Loucy (cell line): ENCODE data around the gene PIEZO1.
"Not testable (repeated sequence)": the region's sequence is repeated elsewhere in the genome, so short reads cannot be mapped to it uniquely, and the experiment has no call there.

Source experiments
- H2AFZ ChIP-seq: fragments of 200-600 bp; sonication (generic); 2 replicates; pipeline ENCODE4 v1.6.0; 2016; ENCODE audit warnings: antibody characterized with exemption, mild to moderate bottlenecking, low read length, moderate library complexity
- H3F3A ChIP-seq: fragments of 200-600 bp; 2 replicates; pipeline ENCODE4 v1.6.0; 2016; ENCODE audit warnings: antibody characterized with exemption, low read depth, mild to moderate bottlenecking
- H3K27me3 ChIP-seq: fragments of 200-600 bp; sonication (generic); 2 replicates; pipeline ENCODE4 v1.6.1; 2014; ENCODE audit warnings: low read length, mild to moderate bottlenecking; ENCODE audit not compliant: insufficient read depth, poor library complexity, severe bottlenecking
- H3K36me3 ChIP-seq: fragments of 200-600 bp; sonication (generic); 2 replicates; pipeline ENCODE4 v1.6.1; 2016; ENCODE audit warnings: low read length; ENCODE audit not compliant: insufficient read depth
- H3K4me1 ChIP-seq: fragments of 200-600 bp; sonication (generic); 2 replicates; pipeline ENCODE4 v1.5.1; 2014; ENCODE audit warnings: low read length, mild to moderate bottlenecking; ENCODE audit not compliant: insufficient read depth, poor library complexity, severe bottlenecking
- H3K4me2 ChIP-seq: fragments of 200-600 bp; sonication (generic); 2 replicates; pipeline ENCODE4 v1.6.0; 2014; ENCODE audit warnings: antibody characterized with exemption, low read length, low read depth, mild to moderate bottlenecking; ENCODE audit not compliant: poor library complexity, severe bottlenecking
- H3K4me3 ChIP-seq: fragments of 200-600 bp; sonication (generic); 2 replicates; pipeline ENCODE4 v1.5.1; 2014; ENCODE audit warnings: low read length, mild to moderate bottlenecking, mixed read lengths; ENCODE audit not compliant: poor library complexity, severe bottlenecking
- H3K79me2 ChIP-seq: fragments of 200-600 bp; sonication (generic); 2 replicates; pipeline ENCODE4 v1.6.1; 2014; ENCODE audit warnings: low read length; ENCODE audit not compliant: insufficient read depth
- H3K9ac ChIP-seq: fragments of 200-600 bp; sonication (generic); 2 replicates; pipeline ENCODE4 v1.6.0; 2014; ENCODE audit warnings: mild to moderate bottlenecking, low read depth, low read length, moderate library complexity; ENCODE audit not compliant: poor library complexity, severe bottlenecking
- H3K9me2 ChIP-seq: fragments of 200-600 bp; sonication (generic); replicated peaks from 2 replicates; pipeline ENCODE4 v1.6.1; 2016; ENCODE audit warnings: low read depth, low read length, mixed read lengths
- H3K9me3 ChIP-seq: fragments of 200-600 bp; sonication (generic); 2 replicates; pipeline ENCODE4 v1.6.1; 2014; ENCODE audit warnings: mild to moderate bottlenecking, antibody characterized with exemption, low read length, low read depth; ENCODE audit not compliant: insufficient read depth
- H4K20me1 ChIP-seq: fragments of 200-600 bp; sonication (generic); 2 replicates; pipeline ENCODE4 v1.6.0; 2014; ENCODE audit warnings: antibody characterized with exemption, low read length, mild to moderate bottlenecking; ENCODE audit not compliant: insufficient read depth, poor library complexity, severe bottlenecking
- CTCF ChIP-seq: fragments of 200-600 bp; sonication (generic); conservative IDR thresholded peaks from 2 replicates; pipeline ENCODE4 v1.5.1; 2014; ENCODE audit warnings: mild to moderate bottlenecking, antibody characterized with exemption, low read length
- EZH2phosphoT487 ChIP-seq: fragments of 200-600 bp; IDR thresholded peaks from 2 replicates; pipeline ENCODE4 v1.6.1; 2018; ENCODE audit warnings: antibody characterized with exemption, mild to moderate bottlenecking, moderate library complexity, borderline replicate concordance

The PIEZO1 gene

GRCh38 chr16:88790312-88791211, 5.5 kb upstream of the PIEZO1 start:
- Histone ChIP-seq H3K9me3 (no peaks in the 10 kb centered on the region), H3K4me3 (peak overlapping the region; percentile 91), H3K4me1 (peaks cover 46% of the 10 kb centered on the region), H2AFZ (no peak overlapping the region), H3K27me3 (no peaks in the 10 kb centered on the region), H3K79me2 (peaks cover 26% of the 10 kb centered on the region), H3F3A (0 out of 2 replicates have a peak, but pooled peaks cover 3% of the 10 kb centered on the region), H3K36me3 (no peaks in the 10 kb centered on the region), H3K9me2 (no peaks in the 10 kb centered on the region), H4K20me1 (no peaks in the 10 kb centered on the region), H3K4me2 (peak overlapping the region; percentile 93), H3K9ac (peak overlapping the region; percentile 92)
- TF ChIP-seq EZH2phosphoT487 (no peak), CTCF (no peak)

- Histone ChIP-seq H3K9me3 (no peaks in the 10 kb centered on the region), H3K79me2 (peaks cover 33% of the 10 kb centered on the region), H3K36me3 (no peaks in the 10 kb centered on the region), H3K27me3 (no peaks in the 10 kb centered on the region), H3F3A (0 out of 2 replicates have a peak, but pooled peaks cover 3% of the 10 kb centered on the region), H3K4me1 (peaks cover 37% of the 10 kb centered on the region), H3K9ac (peak overlapping the region; percentile 92), H3K4me2 (peak overlapping the region; percentile 93), H3K4me3 (peak overlapping the region; percentile 91), H3K9me2 (no peaks in the 10 kb centered on the region), H2AFZ (no peak overlapping the region), H4K20me1 (no peaks in the 10 kb centered on the region)
- no peak for TF ChIP-seq CTCF
- TF ChIP-seq EZH2phosphoT487 = no peak
Measured at GRCh38 chr16:88789594-88789993, 4.6 kb upstream of the PIEZO1 start.

- not testable (repeated sequence) for H3K9me2 ChIP-seq, H3F3A ChIP-seq, H3K36me3 ChIP-seq, H3K9ac ChIP-seq, H3K9me3 ChIP-seq, H4K20me1 ChIP-seq, H2AFZ ChIP-seq, H3K27me3 ChIP-seq, H3K4me2 ChIP-seq, H3K4me3 ChIP-seq
- peaks cover 32% of the 10 kb centered on the region for H3K4me1 ChIP-seq
- peaks cover 41% of the 10 kb centered on the region for H3K79me2 ChIP-seq
Measured at GRCh38 chr16:88788749-88789148, 3.7 kb upstream of the PIEZO1 start.
